AG04449 (cell line): Measurements from ENCODE around the gene IGF1R.

Source experiments
- CTCF ChIA-PET: fragments of 350-600 bp; formaldehyde crosslinking; extraction: SDS; loops from one replicate; lab custom pipeline; 2021; ENCODE audit warnings: antibody characterized with exemption; lab: Yijun Ruan, JAX
- POLR2A ChIA-PET: fragments of 400-600, 350-600 bp; formaldehyde crosslinking; extraction: SDS; loops from one replicate; lab custom pipeline; 2020; ENCODE audit warnings: antibody characterized with exemption, inconsistent platforms; lab: Yijun Ruan, JAX
- DNase-seq: peaks from one replicate; pipeline ENCODE4 v3.0.0-alpha.2; 2010; ENCODE audit warnings: low read depth, low spot score
- H3K4me3 ChIP-seq: 2 replicates; pipeline ENCODE4 v1.5.1; 2011; ENCODE audit warnings: low read depth, mild to moderate bottlenecking, control low read depth, low read length
- TF ChIP-seq, protein P1 (sequence below): IDR thresholded peaks from one replicate; pipeline ENCODE4 v1.5.1; 2011; ENCODE audit warnings: mild to moderate bottlenecking, moderate library complexity, low read length, control low read depth, inconsistent platforms; ENCODE audit not compliant: insufficient read depth; ENCODE audit errors: missing control alignments

The IGF1R gene

DNA sequence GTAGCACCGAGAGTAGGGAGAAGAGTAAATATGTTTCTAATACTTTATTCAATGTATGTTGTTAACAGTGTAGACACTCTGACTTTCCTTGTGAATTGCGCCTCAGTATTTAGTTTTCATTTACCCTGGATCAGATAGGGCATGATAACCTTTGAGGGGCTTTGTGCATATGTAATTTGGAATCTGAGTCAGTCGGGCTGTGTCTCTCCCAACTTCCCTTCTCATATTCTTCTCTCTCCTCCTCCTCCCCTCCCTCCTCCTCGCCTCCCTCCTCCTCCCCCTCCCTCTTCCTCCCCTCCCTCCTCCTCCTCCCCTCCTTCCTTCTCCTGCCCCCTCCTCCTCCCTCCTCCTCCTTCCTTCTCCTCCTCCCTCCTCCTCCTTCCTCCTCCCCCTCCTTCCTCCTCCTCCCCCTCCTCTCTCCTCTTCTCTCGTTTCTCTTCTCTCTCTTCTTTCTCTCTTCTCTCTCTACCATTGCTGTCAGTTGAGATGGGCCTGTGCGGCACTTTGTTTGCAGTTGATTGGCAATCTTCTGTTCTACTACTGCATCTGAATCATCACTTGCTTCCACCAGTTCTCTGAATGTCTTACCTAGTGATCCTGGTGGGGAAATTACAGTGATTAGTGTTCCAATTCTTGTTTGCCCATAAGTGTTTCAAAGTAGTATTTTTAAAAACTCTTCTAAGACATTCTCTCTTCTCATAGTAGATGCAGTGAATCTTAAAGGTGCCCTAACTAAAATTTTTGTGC lies 197.0 kb downstream of the IGF1R start:
- no peak overlapping the region for H3K4me3 ChIP-seq
- ChIA-PET CTCF (interaction anchor here (1.0 to 3.1 kb wide), 5 partner anchors 60 to 326 kb away, joined by 3 to 13 read pairs (median 4); no protein-coding TSS in a partner anchor), POLR2A (no interaction called here)
- TF ChIP-seq, protein P1, sequence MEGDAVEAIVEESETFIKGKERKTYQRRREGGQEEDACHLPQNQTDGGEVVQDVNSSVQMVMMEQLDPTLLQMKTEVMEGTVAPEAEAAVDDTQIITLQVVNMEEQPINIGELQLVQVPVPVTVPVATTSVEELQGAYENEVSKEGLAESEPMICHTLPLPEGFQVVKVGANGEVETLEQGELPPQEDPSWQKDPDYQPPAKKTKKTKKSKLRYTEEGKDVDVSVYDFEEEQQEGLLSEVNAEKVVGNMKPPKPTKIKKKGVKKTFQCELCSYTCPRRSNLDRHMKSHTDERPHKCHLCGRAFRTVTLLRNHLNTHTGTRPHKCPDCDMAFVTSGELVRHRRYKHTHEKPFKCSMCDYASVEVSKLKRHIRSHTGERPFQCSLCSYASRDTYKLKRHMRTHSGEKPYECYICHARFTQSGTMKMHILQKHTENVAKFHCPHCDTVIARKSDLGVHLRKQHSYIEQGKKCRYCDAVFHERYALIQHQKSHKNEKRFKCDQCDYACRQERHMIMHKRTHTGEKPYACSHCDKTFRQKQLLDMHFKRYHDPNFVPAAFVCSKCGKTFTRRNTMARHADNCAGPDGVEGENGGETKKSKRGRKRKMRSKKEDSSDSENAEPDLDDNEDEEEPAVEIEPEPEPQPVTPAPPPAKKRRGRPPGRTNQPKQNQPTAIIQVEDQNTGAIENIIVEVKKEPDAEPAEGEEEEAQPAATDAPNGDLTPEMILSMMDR: no peak
- DNase-seq: no peak

DNA sequence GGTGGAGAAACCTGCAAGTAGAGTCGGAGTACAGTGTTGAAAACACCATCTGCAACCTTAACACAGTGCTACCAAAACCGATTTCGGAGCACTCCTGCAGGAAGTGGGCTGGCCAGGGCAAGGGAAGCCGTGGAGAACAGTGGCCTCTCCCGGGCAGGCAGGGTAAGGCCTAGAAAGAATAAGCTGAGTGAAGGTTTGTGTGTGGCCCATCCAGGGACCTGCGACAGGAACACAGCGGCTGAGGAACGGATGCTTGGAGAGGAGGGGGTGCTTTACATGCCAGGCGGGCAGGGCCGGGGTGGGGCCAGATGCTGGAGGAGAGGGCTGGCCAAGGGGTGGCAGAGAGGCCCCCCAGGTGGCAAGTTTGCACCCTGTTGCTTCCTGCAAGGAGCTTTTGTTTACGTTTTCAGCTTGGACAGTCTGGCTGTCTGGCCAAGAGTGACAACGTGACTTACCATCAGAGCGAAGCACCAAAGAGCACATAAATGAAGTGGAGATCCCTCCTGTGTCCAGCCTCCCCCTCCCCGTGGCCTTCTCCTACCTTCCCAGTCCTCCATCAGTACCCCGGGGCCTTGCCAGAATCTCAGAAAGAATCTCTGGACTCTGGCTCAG lies 202.7 kb downstream of the IGF1R start:
- no peak for DNase-seq
- CTCF ChIA-PET: interaction anchor here (0.5 to 1.2 kb wide), 18 partner anchors 9 to 329 kb away, joined by 3 to 5 read pairs (median 3); no protein-coding TSS in a partner anchor
- TF ChIP-seq, protein P1: peak; percentile 83
- peak overlapping the region; percentile 64 for H3K4me3 ChIP-seq
- POLR2A ChIA-PET: no interaction called here

DNA sequence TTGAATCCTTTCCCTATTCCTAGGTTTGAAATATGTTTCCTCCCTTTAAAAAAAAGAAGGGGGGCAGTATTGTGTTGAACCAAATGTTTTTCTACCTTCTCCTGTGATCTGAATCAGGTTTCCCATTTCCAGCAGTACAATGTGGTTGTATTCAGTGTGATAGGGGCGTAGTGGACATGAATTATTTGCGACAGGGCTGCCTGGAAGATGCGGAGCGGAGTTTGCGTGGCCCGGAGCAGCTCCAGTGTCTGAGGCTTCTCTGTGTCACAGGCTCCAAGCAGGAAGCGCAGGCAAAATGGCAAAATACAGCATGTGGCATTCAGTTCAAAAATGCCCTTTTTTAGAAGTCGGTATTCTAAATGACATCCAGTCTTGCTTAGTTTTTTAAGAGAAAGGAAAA lies 204.8 kb downstream of the IGF1R start:
- TF ChIP-seq, protein P1: no peak
- no peak for DNase-seq
- ChIA-PET CTCF (no interaction called here), POLR2A (interaction anchor here (0.9 kb wide), 1 partner anchor 206 kb away, joined by 3 read pairs; no protein-coding TSS in a partner anchor)
- H3K4me3 ChIP-seq: peak overlapping the region; percentile 64

DNA sequence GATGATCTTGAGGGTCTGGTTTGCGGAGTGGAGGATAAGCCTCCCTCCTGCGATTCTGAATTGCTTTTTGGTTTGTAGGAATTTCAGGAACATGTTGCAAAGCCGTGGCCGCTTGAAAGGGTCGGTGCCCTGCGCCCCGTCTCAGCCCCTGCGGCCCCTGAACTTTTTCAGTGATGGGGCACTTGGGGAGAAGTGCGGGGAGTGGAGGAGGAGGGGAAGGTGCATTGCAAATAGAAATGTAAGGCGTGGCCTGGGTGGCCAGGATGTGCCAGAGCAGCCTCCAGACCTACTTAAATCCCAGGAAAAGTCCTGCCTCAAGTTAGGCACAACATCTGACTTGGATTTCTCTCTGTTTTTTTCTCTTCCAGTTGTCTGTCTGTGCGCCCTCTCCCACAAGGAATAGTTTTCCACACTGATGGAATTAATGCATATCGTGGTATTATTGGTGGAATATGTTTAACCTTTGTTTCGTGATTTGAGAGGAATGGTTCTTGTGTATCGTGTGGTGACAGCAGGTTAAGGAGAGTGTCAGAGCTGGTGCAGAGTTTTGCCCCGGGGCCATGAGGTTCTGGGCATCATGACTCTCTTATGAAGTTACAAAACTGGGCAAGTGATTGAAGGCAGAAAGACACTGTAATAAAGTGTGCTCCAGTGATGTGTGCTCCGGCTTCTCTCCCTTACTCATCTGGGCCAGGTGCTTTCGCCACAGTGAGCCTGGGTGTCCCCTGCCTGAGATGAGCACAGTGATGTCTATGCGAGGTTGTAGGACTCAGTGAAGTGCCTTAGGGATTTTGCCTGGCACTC lies 205.5 kb downstream of the IGF1R start:
- DNase-seq: no peak
- TF ChIP-seq, protein P1: no peak
- ChIA-PET POLR2A (interaction anchor here (0.9 kb wide), 1 partner anchor 207 kb away, joined by 3 read pairs; no protein-coding TSS in a partner anchor), CTCF (interaction anchor here (0.6 to 6.0 kb wide), 8 partner anchors 13 to 247 kb away, joined by 3 to 43 read pairs (median 6); partner anchors contain the start of gene IGF1R)
- H3K4me3 ChIP-seq: peak overlapping the region; percentile 64

DNA sequence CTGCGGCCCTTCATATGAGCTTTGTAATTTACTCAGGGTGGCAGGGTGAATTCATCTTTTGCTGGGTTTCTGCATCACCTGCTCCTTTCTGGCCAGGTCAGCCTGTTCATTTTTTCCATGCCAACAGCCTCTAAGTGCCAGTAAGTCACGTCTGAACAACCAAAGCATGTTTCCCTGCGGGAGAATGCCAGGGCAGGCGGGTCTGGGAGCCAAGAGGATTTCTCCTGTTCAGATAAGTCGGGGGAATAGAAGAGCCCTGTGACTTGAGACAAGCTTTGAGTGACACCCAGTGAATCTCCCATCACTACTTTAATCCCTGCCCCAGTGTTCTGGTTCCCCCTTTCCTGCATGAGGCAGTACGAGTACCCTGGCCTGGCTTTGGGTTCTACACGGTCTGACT lies 206.2 kb downstream of the IGF1R start:
- no peak for DNase-seq
- CTCF ChIA-PET: interaction anchor here (0.6 to 6.0 kb wide), 10 partner anchors 12 to 335 kb away, joined by 3 to 43 read pairs (median 6); partner anchors contain the start of gene IGF1R
- POLR2A ChIA-PET: no interaction called here
- no peak overlapping the region for H3K4me3 ChIP-seq
- TF ChIP-seq, protein P1: no peak
